HG03280 (cell line): ENCODE results near the gene UBN1.

Source experiments
- ATAC-seq: cut with Tn5 transposase; IDR thresholded peaks from one replicate; pipeline ENCODE4 v1.9.1; 2021; ENCODE audit warnings: mild to moderate bottlenecking, moderate library complexity; ENCODE audit not compliant: unreplicated experiment

The UBN1 gene, protein sequence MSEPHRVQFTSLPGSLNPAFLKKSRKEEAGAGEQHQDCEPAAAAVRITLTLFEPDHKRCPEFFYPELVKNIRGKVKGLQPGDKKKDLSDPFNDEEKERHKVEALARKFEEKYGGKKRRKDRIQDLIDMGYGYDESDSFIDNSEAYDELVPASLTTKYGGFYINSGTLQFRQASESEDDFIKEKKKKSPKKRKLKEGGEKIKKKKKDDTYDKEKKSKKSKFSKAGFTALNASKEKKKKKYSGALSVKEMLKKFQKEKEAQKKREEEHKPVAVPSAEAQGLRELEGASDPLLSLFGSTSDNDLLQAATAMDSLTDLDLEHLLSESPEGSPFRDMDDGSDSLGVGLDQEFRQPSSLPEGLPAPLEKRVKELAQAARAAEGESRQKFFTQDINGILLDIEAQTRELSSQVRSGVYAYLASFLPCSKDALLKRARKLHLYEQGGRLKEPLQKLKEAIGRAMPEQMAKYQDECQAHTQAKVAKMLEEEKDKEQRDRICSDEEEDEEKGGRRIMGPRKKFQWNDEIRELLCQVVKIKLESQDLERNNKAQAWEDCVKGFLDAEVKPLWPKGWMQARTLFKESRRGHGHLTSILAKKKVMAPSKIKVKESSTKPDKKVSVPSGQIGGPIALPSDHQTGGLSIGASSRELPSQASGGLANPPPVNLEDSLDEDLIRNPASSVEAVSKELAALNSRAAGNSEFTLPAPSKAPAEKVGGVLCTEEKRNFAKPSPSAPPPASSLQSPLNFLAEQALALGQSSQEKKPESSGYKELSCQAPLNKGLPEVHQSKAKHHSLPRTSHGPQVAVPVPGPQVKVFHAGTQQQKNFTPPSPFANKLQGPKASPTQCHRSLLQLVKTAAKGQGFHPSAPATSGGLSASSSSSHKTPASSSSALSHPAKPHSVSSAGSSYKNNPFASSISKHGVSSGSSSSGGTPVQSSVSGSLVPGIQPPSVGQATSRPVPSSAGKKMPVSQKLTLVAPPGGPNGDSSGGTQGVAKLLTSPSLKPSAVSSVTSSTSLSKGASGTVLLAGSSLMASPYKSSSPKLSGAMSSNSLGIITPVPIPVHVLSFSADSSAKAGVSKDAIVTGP (N-terminal part only)

DNA sequence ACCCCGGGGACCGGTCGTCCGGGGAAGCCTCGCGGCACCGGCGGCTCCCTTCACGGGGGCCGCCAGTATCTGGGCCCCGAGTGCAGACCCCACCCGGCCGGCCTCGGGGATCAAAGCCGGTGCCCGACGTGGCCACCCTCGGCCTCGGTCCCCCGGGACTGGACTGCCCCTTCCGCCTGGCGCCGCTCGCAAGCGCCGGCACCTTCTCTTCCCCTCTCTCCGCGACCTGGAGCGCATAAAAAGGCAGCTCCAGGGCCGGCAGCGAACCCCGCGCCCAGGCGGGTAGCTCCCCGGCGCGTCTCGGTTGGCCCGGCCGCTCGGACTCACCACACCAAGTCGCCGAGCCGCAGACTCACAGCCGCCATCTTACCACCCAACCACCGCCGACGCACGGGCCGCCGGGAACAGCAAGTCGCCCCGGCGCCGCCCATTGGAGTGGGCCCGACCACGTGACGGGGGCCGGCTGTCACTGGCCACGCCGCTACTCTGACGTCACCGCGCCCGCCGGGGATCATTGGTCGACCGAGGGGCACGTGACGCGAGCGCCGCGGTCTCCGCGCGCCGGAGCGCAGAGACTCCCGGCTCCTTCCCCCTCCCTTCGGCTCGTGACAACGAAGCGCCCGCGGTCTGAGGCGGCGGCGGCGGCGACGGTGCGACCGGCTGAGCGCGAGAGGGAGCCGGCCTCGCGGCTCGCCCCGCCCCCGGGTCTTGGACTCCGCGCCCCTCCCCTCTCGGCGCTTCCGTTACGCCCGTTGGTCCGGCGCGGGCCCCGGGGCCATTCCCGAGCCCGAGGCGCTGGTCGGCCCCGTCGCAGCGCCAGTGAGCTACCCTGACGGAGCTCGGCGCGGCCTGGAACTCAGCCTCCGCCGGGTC is at the start of gene UBN1, which contains the start of gene GLYR1:
Gene UBN1, plus strand, starts transcription at position 581 of the 873 bp plus-strand sequence. CDS start 5,437 bp downstream, outside the sequence.
Gene GLYR1, minus strand, starts transcription at position 388 of the 873 bp plus-strand sequence. Its CDS starts 23 bp downstream, at position 365.
- ATAC-seq = peak; percentile 86

DNA sequence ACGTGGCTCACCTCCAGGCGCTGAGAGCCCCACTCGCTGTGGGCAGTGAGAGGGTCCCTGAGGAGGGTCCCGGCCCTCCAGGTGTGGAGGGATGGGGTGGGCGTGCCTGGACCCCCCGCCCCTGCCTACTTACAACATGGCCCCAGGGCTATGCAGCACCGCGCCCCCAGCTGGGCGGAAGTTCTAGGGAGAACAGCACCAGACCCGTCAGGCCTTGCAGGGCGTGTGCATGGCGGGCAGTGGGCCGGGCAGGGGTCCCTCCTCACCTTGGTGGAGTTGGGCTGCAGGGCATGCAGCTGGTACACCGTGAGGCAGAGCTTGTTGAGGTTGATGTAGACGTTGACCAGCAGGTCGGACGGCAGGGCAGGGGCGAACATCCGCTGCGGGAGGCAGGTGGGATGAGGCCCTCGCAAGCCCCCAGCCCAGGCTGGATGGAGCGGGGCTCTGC is 49.5 kb upstream of the UBN1 start:
- ATAC-seq = no peak

DNA sequence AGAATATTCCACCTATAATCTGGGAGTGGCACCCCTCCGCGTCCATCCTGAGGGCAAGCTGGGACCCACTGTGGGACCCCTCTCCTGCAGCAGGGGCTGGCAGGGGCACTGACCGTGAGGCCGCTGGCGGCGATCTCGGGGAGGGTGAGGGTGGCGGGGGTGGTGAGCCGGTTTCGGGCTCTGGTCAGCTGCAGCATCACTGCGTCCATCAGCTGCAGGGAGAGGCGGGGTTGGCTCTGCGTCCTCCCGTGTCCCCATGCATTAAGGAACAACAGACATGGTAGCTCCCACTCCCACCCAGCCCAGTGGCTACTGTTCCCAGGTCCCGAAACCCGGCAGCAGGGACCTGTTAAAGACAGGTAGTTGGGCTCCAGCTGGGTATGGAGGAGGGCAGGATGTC is 48.8 kb upstream of the UBN1 start:
- ATAC-seq = no peak

DNA sequence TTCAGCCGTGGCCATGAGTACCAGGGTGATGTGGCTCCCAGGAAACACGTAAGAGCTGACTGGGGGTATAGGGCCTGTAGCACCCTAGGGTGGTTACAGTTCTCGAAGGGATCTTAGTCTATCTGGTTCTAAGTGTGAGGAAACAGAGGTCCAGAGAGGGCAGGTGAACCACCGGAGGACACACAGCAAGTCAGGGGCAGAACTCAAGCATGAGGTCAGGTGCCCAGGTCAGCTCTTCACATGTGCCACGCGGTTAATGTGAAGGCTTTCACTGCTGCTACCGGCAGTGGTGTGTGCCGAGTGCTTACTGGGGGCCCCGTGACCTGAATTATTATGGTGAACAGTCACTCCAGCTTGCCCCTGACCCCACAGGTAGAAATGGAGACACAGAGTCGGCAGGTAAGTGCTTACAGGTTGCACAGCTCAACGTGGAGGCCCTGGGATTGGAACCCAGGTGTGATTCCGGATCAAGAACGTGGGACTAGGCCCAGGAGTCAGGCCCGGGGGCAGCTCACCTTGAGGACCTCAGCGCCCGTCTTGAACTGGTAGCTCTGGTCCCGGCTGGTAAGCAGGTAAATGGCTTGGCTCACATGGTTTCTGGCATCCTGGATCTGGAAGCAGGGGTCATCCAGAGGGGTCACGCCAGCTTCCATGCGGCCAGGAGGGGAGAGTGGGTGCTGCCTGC is 48.0 kb upstream of the UBN1 start:
- ATAC-seq = no peak

DNA sequence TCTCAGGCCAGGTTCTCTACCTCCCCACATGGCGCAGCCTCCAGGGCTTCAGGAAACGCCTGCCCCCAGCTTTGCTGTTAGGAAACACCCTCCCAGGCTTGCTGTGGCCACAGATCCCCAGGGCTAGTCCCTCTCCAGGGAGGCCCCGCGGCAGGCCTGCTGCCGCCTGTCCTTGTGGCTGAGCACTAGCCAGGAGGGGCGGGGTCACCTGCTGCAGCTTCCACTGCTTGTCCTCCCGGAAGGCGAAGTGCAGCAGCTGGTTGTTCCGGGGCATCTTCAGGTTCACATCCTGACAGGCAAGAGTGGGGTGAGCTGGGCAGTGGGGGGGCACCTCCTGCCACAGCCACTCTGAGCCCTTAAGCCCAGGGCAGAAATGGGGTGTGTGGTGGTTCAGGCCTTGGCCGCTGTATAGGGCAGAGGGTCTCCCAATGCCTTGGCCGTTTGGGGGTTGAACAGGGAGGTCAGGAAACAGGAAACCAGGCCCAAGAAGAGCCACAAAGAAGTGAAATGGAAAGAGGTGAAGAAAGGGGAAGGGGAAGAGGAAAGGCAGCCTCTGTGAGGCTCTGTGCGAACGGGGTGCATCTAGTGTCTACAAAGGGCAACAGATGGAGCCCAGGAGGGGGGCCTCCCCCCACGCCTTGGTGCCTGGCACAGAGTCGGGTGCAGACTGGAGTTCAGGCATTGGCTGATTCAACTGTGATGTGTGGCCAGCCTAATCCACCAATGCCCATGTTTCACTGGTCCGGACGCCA is 46.8 kb upstream of the UBN1 start:
- ATAC-seq = no peak

DNA sequence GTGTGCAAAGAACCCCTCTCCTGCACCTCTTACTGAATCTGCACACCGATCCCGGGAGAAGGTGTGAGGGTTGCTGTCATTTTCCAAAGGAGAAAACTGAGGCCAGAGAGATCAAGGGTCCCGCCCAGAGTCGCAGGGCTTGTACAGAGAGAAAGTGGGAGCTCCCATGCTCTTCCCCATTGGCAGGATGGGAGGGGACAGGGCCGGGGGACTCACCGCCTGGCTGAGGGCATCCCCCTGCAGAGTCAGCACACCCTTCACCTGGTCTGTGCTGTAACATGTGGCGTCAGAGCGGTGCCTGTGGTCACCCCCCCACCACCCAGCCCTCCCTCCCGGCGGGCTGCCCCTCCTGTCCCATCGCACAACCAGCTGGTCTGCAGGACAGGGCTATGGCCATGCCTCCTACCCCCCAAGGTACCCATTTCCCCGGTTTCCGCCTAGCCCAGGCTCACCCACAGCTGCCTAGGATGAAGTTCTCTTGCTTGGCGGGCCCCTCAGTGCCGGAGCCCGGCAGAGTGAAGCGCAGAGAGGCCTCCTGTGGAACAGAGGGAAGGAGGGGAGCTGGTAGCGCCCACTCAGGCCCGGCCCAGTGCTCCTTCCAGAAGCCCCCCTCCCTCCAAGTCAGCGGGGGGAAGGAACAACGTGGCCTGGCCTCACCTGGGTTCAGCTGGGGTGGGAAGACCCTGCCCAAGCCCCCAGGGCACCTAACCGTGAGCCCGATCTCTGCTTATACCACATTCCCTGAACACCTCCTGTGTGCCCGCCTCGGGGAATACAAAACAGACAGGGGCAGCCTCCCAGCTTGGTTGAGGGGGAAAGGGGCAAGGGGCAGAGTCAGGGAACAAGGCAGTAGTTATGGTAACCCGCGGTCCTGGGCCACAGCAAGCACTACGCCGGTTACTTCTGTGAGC is 46.0 kb upstream of the UBN1 start:
- no peak for ATAC-seq

DNA sequence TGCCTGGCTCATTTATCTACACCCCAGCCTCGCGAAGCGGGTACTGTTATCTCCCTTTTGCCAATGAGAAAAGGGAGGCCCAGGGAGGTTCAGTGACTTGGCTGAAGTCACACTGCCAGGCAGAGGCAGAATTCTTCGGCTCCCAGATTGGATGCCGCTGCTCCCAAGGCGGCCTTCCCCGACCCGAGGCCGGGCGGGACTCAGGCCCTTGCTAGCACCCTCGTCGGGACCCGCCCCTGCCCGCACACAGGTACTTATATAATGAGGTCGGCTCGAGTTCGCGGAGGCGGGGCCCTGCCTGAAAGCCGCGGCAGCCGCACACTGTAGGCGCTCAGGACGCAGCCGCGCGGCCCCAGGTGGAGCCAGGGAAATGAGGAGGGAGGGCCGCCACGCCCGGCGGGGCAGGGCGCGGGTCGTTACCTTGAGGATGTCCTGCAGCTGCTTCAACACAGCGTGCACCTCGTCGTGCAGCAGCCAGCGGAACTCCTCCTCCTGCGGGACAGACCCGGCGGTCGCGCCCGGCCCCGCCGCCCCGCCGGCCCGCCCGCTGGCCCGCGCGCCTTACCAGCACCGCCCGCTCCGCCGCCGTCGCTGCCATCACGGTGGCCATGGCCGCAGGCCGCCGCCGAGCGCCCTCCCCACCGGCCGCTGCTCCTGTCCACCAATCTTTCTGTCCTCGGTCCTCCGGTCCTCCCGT is 45.2 kb upstream of the UBN1 start, which contains the start of gene ROGDI:
Gene ROGDI, minus strand, starts transcription at position 672 of the 697 bp plus-strand sequence. Its CDS starts 62 bp downstream, at position 610.
- ATAC-seq = peak; percentile 59

DNA sequence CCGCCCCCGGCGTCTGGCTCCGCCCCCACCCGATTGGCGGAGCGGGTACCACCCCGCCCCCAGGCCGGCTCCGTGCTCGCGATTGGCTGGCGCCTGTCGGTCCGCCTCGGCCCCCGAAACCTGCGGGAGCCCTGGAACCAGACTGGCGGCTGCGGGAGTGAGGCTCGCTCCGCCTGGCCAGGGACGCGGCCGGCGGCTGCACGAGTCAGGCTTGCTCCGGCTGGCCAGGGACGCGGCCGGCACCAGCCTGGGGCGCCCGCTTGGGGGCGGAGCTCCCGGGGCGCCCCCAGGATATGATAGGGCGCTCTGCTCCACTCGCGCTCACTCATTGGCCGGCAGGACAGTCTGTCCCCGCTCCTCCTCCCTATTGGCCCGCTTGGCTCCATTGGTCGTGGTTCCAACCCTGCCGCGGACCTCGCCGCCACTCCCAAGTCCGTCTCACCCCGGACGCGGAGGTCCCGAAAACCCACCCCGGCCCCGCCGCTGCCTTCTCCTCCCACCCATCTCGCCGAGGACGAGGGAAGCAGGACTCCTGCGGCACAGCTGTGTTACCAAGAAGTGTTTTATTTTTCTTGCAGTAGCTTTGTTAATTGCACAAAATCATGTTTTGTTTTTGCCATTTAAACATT is 44.5 kb upstream of the UBN1 start:
- ATAC-seq = peak; percentile 89

DNA sequence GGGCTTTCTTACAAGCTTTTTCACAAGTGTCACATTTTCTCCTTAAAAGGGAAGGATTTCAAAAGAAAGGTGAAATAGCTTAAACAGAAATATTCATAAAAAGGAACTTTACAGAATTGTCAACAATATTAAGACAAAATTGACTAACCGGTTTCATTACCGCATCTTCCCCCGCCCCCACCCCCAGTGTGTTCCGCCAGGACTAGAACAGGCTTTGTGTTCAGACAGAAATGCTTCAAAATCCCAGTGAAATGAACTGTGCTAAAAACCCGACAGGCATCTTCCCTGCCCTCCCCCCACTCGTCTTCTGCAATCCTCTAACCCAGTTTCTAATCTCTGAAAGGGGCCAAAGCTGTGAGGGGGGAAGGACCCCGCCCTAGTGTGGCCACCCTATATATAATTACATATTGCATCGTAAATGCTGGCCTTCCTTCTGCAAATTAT is 43.9 kb upstream of the UBN1 start:
- ATAC-seq = no peak

DNA sequence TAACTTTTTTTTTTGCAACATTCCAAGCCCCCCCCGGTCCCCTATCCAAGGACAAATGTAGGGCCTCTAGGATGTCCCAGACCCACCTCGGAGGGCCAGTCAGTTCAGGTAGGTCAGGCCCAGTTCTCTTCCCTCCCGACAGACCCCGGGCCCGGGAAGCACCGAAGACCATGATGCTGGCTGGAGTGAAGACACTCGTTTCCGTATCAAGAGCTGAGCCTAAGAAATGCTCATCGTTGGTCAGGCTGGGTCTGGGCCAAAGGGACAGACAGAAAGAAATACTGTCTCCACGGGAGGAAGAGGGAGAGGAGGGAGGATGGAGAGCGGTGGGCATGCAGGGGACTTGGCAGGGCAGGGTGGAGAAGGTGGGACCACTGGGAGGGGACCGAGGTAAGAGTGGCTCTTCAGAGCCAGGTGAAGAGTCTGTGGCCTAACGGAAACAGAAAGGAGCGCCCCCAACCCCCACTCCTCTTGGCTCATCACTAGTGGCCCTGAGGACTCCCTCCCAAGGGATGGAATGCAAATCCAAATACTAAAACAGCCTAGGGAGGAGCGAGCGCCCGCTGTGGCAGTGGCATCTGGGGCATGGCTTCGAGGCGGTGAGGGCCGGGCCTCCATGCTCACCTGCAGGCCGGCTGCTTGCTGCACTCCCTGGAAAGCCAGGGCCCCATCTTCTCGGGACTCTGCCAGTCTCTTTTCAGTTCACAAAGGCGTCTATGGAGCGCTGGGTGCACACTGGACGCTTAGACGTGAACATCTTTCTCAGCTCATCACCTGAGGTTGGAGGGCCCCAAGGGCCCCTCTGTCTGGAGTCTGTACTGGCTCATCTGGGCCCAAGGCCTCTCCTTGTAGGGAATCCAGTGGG is 43.2 kb upstream of the UBN1 start:
- no peak for ATAC-seq

DNA sequence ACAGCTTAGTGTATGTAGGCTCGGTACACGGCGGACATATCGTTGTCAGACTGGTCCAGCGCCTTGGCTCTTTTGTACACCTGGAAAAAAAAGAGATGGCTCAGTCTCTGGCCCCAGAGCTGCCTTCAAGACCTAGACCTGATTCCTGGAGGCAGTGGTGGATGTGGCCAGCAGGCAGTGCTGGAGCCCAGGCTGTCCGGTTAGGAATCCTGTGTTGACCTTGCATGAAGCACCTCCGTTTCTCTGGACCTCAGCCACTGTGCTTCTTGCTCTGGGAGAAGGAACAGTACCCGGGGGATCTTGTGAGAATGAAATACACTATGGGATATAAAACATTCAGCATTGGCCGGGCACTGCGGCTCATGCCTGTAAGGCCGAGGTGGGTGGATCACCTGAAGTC is 42.0 kb upstream of the UBN1 start:
- no peak for ATAC-seq

DNA sequence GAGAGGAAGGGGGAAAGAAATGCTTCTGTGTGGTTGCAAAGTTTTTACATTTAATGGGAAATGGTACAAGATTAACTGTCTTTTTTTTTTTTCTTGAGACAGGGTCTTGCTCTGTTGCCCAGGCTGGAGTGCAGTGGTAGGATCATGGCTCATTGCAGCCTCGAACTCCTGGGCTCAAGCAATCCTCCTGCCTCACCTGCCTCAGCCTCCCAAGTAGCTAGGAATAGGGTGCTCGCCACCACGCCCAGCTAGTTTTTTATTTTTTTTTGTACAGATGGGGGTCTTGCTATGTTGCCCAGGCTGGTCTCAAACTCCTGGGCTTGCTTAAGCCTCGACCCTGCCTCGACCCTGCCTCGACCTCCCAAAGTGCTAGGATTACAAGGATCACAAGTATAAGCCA is 41.0 kb upstream of the UBN1 start:
- no peak for ATAC-seq

DNA sequence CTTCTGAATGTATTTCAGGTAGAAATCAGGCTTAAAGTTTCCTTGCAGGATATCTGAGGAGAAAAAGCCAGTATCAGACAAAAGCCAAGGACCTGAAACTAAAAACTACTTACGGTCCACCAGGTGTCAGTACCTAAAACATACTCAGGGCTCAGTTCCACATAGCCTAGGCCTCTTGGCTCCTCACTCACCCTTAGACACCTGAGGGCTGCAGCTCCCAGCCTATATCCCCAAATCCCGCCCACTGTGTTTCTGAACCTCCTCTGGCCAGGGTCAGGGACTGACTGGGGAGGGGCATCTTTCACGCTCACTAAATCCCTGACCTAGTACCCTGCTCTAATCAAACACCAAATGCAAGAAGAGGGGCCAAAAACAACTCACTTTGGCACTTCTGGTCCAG is 36.0 kb upstream of the UBN1 start:
- ATAC-seq = no peak

DNA sequence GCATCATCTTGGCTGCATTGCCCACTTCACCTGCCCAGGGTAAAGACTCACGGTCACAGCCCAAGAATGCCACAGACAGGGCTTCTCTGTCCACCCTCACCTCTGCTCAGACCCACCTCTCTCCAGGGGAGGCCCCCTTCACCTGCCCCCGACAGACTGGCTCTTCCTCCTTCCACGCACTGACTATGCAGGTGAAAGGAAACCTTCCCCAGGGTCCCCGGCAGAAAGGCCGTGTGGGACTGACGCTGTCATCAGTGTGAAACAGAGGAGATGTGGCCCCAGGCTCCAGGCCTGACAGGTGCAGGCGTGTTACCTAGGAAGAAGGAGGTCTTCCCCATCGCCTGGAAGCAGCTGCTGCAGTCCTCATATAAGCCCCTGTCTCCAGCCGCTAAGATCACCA is 35.5 kb upstream of the UBN1 start:
- no peak for ATAC-seq

DNA sequence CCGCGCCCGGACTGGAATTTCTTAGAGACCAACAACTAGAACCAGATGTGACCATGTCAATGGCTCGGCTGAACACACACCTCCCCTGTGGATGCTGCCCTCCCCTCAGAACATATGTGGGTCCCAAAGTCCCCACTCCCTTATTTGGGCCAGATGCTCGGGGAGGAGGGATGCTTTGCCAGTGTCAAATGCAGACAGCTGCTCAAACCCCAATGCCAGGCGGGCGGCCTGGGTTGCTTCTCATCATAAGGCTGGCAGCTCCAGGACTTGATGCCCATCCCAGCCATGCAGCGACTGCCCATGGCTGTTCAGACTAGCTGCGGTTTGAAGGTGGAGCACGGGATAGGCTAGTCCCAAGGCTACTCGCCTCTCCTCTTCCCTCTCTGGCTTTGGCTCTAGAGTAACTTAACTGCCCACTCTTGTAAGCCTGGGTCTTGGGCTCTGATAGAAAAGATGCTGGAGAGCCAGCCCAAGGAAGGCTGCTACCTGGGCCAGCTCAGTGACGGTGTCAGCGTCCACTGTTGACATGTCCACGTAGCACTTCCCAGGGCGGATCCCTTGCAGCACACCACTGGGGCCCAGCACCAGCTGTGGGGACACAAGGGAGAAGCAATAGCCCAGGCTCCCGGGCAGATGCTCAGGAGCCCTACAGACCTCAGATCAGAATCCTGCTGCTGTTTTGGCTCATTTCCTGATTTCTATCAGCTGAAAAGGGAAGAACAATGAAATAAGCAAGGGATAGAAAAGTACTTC is 33.9 kb upstream of the UBN1 start:
- ATAC-seq = no peak
